Loucy (cell line): ENCODE results near the gene PIGZ.

ENCODE experiments used
- H2AFZ ChIP-seq: fragments of 200-600 bp; sonication (generic); 2 replicates; pipeline ENCODE4 v1.6.0; 2016; ENCODE audit warnings: antibody characterized with exemption, mild to moderate bottlenecking, low read length, moderate library complexity
- H3F3A ChIP-seq: fragments of 200-600 bp; 2 replicates; pipeline ENCODE4 v1.6.0; 2016; ENCODE audit warnings: antibody characterized with exemption, low read depth, mild to moderate bottlenecking
- H3K27me3 ChIP-seq: fragments of 200-600 bp; sonication (generic); 2 replicates; pipeline ENCODE4 v1.6.1; 2014; ENCODE audit warnings: low read length, mild to moderate bottlenecking; ENCODE audit not compliant: insufficient read depth, poor library complexity, severe bottlenecking
- H3K36me3 ChIP-seq: fragments of 200-600 bp; sonication (generic); 2 replicates; pipeline ENCODE4 v1.6.1; 2016; ENCODE audit warnings: low read length; ENCODE audit not compliant: insufficient read depth
- H3K4me1 ChIP-seq: fragments of 200-600 bp; sonication (generic); 2 replicates; pipeline ENCODE4 v1.5.1; 2014; ENCODE audit warnings: low read length, mild to moderate bottlenecking; ENCODE audit not compliant: insufficient read depth, poor library complexity, severe bottlenecking
- H3K4me2 ChIP-seq: fragments of 200-600 bp; sonication (generic); 2 replicates; pipeline ENCODE4 v1.6.0; 2014; ENCODE audit warnings: antibody characterized with exemption, low read length, low read depth, mild to moderate bottlenecking; ENCODE audit not compliant: poor library complexity, severe bottlenecking
- H3K4me3 ChIP-seq: fragments of 200-600 bp; sonication (generic); 2 replicates; pipeline ENCODE4 v1.5.1; 2014; ENCODE audit warnings: low read length, mild to moderate bottlenecking, mixed read lengths; ENCODE audit not compliant: poor library complexity, severe bottlenecking
- H3K79me2 ChIP-seq: fragments of 200-600 bp; sonication (generic); 2 replicates; pipeline ENCODE4 v1.6.1; 2014; ENCODE audit warnings: low read length; ENCODE audit not compliant: insufficient read depth
- H3K9ac ChIP-seq: fragments of 200-600 bp; sonication (generic); 2 replicates; pipeline ENCODE4 v1.6.0; 2014; ENCODE audit warnings: mild to moderate bottlenecking, low read depth, low read length, moderate library complexity; ENCODE audit not compliant: poor library complexity, severe bottlenecking
- H3K9me2 ChIP-seq: fragments of 200-600 bp; sonication (generic); replicated peaks from 2 replicates; pipeline ENCODE4 v1.6.1; 2016; ENCODE audit warnings: low read depth, low read length, mixed read lengths
- H3K9me3 ChIP-seq: fragments of 200-600 bp; sonication (generic); 2 replicates; pipeline ENCODE4 v1.6.1; 2014; ENCODE audit warnings: mild to moderate bottlenecking, antibody characterized with exemption, low read length, low read depth; ENCODE audit not compliant: insufficient read depth
- H4K20me1 ChIP-seq: fragments of 200-600 bp; sonication (generic); 2 replicates; pipeline ENCODE4 v1.6.0; 2014; ENCODE audit warnings: antibody characterized with exemption, low read length, mild to moderate bottlenecking; ENCODE audit not compliant: insufficient read depth, poor library complexity, severe bottlenecking
- EZH2phosphoT487 ChIP-seq: fragments of 200-600 bp; IDR thresholded peaks from 2 replicates; pipeline ENCODE4 v1.6.1; 2018; ENCODE audit warnings: antibody characterized with exemption, mild to moderate bottlenecking, moderate library complexity, borderline replicate concordance
- TF ChIP-seq, protein P1 (sequence below): fragments of 200-600 bp; sonication (generic); conservative IDR thresholded peaks from 2 replicates; pipeline ENCODE4 v1.5.1; 2014; ENCODE audit warnings: mild to moderate bottlenecking, antibody characterized with exemption, low read length

Gene PIGZ

DNA sequence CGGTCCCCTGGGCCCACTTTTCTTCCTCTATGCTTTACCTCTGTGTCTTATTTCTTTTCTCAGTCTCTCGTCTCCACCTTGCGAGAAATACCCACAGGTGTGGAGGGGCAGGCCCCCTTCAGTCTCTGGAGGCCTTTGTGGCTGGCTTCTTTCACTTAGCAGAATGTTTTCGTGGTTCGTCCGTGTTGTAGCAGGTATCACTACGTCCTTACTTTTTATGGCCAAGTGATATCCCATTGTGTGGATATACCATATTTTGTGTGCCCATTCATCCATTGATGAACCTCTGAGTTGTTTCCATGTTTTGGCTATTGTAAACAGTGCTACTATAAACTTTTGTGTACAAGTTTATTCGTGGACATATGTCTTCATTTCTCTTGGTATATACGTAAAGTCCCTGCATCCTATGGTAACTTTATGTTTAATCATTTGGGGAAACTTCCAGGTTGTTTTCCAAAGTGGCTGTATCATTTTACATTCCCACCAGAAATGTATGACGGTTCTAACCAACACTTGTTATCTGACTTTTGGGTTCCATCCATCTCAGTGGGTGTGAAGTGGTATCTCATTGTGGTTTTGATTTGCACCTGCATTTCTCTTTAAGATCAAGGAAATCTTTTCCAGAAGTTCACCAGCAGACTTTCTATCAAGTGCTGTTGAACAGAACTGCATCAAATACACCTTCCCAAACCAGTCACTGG is 5.6 kb downstream of the PIGZ start:
- Histone ChIP-seq H3K79me2 (0 out of 2 replicates have a peak, but pooled peaks cover 4% of the 10 kb centered on the region), H3K9me2 (no peaks in the 10 kb centered on the region), H3K9ac (no peak overlapping the region), H3K27me3 (no peaks in the 10 kb centered on the region), H3K36me3 (no peaks in the 10 kb centered on the region), H2AFZ (no peak overlapping the region), H4K20me1 (no peaks in the 10 kb centered on the region), H3K4me3 (no peak overlapping the region), H3K4me1 (no peaks in the 10 kb centered on the region), H3K4me2 (no peak overlapping the region), H3F3A (no peaks in the 10 kb centered on the region), H3K9me3 (no peaks in the 10 kb centered on the region)
- TF ChIP-seq, protein P1, sequence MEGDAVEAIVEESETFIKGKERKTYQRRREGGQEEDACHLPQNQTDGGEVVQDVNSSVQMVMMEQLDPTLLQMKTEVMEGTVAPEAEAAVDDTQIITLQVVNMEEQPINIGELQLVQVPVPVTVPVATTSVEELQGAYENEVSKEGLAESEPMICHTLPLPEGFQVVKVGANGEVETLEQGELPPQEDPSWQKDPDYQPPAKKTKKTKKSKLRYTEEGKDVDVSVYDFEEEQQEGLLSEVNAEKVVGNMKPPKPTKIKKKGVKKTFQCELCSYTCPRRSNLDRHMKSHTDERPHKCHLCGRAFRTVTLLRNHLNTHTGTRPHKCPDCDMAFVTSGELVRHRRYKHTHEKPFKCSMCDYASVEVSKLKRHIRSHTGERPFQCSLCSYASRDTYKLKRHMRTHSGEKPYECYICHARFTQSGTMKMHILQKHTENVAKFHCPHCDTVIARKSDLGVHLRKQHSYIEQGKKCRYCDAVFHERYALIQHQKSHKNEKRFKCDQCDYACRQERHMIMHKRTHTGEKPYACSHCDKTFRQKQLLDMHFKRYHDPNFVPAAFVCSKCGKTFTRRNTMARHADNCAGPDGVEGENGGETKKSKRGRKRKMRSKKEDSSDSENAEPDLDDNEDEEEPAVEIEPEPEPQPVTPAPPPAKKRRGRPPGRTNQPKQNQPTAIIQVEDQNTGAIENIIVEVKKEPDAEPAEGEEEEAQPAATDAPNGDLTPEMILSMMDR, result no peak
- TF ChIP-seq EZH2phosphoT487, result no peak

DNA sequence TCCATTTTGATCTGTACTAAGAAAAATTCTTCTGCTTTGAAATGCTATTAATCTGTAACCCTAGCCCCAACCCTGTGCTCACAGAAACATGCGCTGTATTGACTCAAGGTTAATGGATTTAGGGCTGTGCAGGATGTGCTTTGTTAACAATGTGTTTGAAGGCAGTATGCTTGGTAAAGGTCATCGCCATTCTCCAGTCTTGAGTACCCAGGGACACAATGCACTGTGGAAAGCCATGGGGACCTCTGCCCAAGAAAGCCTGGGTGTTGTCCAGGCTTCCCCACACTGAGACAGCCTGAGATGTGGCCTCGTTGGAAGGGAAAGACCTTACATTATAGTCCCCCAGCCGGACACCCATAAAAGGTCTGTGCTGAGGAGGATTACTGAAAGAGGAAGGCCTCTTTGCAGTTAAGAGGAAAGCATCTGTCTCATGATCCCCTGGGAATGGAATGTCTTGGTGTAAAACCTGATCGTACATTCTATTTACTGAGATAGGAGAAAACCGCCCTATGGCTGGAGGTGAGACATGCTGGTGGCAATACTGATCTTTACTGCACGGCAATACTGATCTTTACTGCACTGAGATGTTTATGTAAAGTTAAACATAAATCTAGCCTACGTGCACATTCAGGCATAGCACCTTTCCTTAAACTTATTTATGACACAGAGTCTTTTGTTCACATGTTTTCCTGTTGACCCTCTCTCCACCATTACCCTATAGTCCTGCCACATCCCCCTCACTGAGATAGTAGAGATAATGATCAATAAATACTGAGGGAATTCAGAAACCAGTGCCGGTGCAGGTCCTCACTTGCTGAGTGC is 6.3 kb downstream of the PIGZ start:
- Histone ChIP-seq H3K4me2 (no peak overlapping the region), H4K20me1 (no peaks in the 10 kb centered on the region), H3K9ac (no peak overlapping the region), H3K79me2 (no peaks in the 10 kb centered on the region), H2AFZ (no peak overlapping the region), H3K27me3 (no peaks in the 10 kb centered on the region), H3K9me3 (no peaks in the 10 kb centered on the region), H3K4me1 (no peaks in the 10 kb centered on the region), H3K36me3 (no peaks in the 10 kb centered on the region), H3K4me3 (no peak overlapping the region), H3K9me2 (no peaks in the 10 kb centered on the region), H3F3A (no peaks in the 10 kb centered on the region)
- TF ChIP-seq EZH2phosphoT487, result no peak

DNA sequence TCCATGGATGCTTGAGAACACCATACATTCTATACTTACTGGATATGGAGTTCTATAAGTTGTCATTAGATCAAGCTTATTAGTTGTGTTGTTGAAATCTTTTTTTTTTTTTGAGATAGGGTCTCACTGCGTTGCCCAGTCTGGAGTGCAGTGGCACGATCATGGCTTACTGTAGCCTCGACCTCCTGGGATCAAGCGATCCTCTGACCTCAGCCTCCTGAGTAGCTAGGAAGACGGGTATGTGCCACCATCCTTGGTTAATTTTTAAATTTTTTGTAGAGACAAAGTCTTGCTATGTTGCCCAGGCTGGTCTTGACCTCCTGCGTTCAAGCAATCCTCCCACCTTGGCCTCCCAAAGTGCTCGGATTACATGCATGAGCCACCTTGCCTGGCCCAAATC is 13.8 kb downstream of the PIGZ start:
- Histone ChIP-seq H3K9me3 (no peaks in the 10 kb centered on the region), H4K20me1 (no peaks in the 10 kb centered on the region), H3F3A (no peaks in the 10 kb centered on the region), H3K79me2 (no peaks in the 10 kb centered on the region), H3K36me3 (no peaks in the 10 kb centered on the region), H2AFZ (no peak overlapping the region), H3K4me3 (no peak overlapping the region), H3K9ac (no peak overlapping the region), H3K9me2 (no peaks in the 10 kb centered on the region), H3K27me3 (no peaks in the 10 kb centered on the region), H3K4me1 (no peaks in the 10 kb centered on the region), H3K4me2 (no peak overlapping the region)
- TF ChIP-seq, protein P1, result no peak
- TF ChIP-seq EZH2phosphoT487, result no peak
